ENCODE measurements around the gene CSKMT.
"Not testable (repeated sequence)": the region's sequence is repeated elsewhere in the genome, so short reads cannot be mapped to it uniquely, and the experiment has no call there.

Gene CSKMT, protein sequence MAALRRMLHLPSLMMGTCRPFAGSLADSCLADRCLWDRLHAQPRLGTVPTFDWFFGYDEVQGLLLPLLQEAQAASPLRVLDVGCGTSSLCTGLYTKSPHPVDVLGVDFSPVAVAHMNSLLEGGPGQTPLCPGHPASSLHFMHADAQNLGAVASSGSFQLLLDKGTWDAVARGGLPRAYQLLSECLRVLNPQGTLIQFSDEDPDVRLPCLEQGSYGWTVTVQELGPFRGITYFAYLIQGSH

DNA sequence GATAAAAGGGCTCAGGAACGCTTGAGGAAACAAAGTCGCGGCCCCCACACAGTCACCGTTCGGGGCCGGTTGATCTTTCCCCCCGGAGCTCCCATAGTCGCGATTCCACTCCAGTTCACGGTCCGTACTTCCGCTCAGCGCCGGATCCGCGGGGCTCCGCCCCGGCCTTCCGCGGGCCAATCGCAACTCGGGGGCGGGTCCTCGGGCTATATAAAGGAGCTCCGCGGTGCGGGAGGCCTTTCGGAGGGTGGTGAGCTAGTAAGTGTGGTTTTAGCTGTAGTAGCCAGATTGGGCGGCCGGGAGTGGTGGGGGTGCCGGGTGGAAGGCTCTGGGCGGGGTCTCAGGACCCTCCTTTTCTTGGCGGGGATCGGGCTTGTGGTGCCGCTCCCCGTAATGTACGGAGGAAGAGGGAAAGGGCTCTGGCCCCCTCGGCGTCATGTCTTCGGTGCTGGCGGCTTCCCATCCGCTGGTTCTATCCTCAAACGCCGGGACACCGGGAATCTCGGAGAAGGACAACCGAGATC, at the start of gene CSKMT, which contains the start of gene C11orf98:
Gene CSKMT (plus strand): TSS at position 238 of the 524 bp plus-strand sequence. CDS start 568 bp downstream, outside the sequence.
Gene C11orf98 (minus strand): TSS at position 136 of the 524 bp plus-strand sequence. CDS start 41 bp downstream, at position 95.
- DNase-seq, result peak; percentile 82

DNA sequence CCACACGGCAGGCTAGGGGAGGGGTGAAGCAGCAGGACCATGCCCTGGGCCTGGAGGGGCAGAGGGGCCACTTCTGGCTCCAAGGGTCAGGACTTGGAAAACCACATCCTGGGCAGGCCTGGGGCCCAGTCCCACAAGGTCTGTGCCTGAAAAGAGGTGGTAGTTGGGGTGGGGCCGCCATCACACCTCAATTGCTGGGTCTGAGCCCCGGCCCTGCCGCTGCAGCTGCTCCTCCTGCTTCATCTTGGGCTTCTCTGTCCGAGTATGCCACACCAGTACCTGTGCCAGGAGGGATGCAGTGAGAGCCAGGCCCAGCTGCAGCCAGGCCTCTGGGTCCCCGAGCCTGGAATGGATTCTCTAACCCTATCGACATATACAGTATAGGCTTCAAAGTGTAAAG, 49.6 kb upstream of the CSKMT start:
- no peak for DNase-seq

DNA sequence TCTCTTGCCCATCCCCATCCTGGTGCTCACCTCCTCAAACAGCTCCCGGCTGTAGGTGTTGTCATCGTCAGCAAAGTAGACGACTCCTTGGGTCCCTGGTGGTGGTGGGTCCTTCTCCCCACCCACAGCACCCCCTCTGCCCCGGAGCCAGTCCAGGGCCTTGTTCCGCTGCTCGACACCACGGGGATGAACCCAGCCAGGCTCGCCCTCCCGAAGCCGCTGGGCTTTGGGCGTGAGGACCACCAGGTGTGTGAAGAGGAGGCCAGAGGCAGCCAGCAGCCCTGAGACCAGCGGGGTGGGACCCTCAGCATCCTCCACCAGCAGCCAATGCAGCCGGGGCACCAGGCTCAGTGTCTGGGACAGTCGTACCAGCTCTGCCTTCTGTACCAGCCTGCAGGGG, 48.2 kb upstream of the CSKMT start:
- not testable (repeated sequence) for DNase-seq

DNA sequence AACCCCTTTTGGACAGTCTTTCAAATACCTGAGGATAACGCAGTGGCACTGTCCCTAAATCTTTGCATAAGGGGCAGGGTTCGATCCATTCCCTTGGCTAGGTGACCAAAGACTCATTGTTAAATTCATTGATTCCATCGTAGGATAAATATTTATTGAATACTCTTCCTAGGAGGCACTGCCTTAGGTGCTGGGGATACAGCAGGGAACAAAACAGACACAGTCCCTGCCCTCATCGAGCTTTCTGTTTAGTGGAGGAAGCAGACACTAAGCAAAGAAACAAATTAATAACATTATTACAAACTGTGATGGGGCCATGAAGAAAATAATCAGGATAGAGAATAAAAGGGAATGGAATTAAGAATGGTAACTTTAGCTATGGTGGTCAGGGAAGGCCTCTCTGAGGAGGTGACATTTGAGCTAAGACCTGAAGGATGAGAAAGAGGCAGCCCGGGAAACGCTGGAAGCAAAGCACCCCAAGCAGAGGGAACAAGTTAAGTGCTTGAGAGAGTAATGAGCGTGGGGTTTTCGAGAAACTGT, 44.0 kb upstream of the CSKMT start:
- DNase-seq, result no peak

DNA sequence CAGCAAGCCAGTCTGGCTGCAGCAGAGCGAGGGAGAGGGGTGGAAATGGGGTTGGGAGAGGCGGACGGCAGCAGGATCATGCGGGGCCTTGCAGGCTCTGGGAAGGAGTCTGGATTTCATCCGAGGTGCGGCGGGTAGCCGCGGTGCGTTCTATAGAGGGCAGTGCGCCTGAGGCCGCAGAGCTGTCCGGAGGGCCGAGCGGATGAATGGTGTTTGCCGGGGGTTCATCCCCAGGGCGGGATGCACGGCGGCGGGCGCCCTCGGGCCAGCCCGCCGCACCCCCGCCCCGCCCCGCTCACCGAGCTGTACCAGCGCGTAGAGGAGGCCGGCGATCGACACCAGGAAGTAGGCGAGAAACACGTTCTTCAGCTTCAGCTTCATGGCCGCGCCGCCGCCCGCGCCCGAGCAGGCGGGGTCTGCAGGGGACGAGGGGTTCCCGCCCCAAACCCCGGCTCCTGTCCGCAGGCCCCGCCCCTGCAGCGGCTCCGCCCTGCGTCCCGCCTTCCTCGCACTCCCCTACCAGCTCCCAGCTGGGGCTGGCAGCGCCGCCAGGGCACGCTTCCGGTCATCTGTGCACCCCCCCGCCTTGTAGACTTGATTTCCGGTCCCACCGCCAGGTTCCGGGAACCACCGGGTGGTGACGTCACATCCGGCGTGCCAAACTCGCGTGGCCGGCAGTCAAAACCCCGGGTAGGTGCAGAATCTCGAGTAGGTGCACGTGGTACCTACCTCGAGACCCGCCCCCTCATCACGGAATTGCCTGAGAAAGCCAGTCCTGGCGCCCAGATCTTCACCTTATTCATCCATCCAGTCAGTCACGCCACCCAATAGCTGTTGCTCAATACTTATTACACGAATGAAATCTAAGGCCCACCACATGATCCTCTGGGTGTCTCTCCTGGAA, 43.3 kb upstream of the CSKMT start, which contains the start of gene B3GAT3:
Gene B3GAT3 (minus strand): TSS at position 420 of the 904 bp plus-strand sequence. CDS start 39 bp downstream, at position 381.
- peak; percentile 99 for DNase-seq

DNA sequence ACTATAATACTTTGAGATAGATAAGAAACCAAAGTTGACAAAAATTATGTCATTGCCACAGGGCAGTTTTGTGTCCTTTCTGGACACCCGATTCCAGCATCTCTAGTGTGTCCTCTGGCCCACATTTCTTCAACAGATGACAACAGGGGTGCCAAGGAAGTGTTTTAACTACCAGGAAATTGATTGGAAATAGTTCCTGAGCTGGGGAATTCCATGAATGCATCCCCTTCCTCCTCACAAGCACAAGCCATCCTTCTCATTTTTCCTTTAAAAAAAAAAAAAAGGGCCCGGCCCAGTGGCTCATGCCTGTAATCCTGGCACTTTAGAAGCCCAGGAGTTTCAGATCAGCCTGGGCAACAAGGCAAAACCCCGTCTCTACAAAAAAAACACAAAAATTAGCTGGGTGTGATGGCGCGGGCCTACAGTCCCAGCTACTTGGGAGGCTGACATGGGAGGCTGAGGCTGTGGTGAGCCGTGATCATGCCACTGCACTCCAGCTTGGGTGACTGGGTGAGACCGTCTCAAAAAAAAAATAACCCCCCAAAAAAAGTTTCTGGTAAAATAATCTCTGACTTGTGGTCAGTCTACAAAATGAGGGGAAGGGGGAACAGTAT, 42.5 kb upstream of the CSKMT start:
- no peak for DNase-seq

DNA sequence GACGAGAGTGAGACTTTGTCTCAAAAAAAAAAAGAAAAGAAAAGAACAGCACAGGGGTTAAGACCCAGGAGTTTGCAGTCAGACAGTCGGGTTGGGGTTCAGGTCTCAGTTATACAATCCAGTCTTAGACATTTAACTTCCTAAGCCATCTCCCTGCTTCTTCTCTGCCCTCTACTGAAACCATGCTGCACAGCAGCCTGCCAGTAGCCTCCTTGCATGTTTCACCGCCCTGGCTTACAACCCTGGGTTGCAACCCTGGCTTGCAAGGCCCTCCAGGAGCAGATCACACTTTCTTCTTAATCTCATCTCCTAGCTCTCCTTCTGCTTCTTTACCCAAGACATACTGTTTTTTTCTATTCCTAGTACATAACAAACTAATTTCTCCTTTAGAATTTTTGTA, 37.4 kb upstream of the CSKMT start:
- DNase-seq, result no peak

DNA sequence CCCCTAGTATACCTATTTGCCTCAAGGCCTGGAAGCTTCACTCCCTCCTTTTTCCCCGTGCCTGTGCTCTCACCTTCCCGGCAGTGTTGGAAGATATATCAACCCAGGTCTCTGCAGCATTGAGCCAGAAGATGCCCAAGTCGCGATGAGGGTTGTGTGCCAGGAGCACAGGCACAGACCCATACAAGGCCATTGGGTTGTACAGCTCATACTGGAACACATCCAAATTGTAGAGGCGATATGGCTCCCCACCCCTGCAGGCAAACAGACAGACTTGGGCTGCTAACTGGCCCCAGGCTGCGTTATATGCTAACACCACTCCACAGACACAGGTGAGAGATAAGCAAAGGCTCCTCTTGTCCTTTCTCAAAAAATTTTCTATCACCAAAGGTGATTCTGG, 32.6 kb upstream of the CSKMT start:
- DNase-seq, result no peak

DNA sequence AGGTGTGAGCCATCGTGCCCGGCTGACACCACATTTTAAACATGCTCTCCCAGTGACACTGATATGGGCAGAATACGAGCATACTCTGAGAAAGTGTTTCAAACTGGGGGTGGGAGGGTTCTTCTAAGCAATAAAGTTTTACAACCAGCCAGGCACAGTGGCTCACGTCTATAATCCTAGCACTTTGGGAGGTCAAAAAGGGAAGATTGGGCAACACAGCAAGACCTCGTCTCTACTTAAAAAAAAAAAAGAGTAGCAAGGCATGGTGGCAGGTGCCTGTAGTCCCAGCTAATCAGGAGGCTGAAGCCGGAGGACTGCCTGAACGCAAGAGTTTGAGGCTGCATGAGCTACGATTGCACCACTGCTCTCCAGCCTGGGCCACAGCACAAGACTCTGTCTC, 20.9 kb upstream of the CSKMT start:
- DNase-seq, result no peak

DNA sequence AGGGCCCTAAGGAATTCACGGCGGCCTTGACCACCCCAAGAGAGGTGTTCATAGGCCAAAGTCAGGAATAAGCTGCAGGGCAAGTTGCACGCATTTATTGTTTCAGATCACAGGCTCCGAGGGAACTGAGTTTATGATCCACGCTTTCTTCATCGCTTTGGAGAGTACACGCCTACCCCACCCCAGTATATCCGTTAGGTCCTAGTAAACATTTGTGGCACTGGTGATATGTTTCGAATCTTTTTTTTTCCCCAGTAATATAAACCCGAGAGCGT, 19.5 kb upstream of the CSKMT start:
- no peak for DNase-seq

DNA sequence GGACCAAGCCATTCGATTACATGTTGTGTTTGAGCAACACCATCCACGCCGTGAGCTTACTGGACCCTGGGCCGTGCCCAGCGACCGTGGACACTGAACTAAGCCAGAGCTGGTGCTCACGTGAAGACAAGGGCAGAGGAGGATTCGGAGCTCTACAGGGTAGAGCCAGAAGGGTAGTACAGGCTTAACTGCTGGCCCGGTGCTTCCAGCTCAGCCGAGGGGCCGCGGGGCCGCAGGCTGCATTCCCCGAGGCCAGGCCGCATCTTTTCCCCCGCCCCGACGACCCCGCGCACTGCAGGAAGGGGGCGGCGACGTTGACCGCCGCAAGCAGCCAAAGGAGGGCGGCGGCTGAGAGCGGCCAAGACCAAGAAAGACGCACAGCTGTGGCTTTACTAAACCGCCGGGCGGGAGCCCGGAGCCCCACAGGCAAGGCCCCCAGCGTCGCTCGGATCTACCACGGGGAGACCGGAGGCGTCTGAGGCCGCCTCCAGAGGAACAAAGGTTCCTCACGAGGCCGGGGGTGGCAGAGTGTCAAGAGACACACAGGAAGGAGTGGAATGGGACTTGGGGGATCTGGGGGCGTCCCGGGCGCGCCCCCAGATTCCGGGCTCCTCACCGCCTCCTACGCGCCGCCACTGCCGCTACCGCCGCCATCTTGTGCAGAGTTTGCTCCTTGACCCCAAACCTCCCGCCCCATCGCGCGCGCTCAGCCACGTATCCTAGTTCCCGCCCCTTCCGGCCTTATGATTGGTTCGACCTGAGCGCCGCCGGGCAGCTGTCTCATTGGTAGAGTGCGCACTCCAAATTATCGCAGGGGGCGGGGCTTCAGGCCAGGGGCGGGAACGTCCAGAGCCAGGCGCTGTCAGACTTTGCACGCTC, 18.9 kb upstream of the CSKMT start, which contains the start of gene GANAB:
Gene GANAB (minus strand): TSS at position 668 of the 879 bp plus-strand sequence. CDS start 14 bp downstream, at position 654.
- peak; percentile 98 for DNase-seq

DNA sequence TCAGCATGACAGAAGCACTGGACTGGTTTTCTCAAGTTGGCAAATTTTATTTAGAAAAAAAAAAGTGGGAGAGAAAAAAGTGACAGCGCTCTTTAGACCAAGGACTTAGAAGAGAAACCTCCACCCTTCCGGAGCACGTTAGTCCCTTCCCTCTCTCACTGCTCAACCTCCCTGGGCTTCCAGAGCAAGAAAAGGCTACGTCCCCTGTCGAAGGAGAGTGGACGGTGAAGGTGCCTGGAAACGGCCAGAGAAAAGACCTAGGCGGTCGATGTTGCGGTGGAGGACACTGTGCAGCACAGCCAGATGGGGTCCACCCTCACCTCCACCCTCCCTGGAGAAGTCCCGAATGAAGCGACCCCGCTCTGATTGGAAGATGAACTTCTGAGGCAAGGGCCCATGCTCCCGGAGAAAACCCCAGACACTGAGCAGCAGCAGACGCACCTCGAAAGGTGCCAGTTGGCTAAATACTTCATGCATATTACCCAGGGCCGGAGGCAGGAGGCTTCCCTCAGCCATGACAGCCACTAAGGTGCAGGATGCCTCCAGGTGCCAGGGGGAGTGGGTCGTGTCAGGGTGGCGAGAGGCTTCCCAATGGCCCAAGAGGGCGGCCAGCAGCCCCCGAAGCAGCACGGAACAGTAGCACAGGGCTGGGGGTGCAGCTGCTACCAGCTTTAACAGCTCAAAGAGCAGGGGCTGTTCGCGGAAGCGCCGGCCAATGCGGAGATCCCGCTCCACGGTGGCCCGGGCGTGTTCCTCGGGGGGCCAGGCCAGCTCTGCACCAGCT, 18.1 kb upstream of the CSKMT start:
- DNase-seq, result no peak

DNA sequence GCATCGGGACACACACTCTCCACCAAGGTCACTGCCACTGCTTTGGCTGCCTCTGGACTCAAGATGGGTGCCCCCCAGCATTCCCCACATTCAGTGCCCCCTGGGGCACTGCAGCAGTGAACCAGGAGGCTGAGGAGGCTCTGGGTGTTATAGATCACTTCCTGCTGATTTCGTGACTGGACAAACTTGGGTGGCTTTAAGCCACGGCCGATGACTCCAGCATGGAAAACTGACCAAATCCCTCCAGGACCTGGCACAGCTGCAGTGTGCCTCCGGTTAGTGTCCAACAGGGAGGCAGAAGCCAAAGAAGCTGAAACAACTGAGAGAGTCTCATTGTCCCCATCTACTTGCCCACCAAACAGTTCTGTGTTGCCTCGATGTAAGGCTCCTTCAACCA, 17.5 kb upstream of the CSKMT start:
- no peak for DNase-seq

DNA sequence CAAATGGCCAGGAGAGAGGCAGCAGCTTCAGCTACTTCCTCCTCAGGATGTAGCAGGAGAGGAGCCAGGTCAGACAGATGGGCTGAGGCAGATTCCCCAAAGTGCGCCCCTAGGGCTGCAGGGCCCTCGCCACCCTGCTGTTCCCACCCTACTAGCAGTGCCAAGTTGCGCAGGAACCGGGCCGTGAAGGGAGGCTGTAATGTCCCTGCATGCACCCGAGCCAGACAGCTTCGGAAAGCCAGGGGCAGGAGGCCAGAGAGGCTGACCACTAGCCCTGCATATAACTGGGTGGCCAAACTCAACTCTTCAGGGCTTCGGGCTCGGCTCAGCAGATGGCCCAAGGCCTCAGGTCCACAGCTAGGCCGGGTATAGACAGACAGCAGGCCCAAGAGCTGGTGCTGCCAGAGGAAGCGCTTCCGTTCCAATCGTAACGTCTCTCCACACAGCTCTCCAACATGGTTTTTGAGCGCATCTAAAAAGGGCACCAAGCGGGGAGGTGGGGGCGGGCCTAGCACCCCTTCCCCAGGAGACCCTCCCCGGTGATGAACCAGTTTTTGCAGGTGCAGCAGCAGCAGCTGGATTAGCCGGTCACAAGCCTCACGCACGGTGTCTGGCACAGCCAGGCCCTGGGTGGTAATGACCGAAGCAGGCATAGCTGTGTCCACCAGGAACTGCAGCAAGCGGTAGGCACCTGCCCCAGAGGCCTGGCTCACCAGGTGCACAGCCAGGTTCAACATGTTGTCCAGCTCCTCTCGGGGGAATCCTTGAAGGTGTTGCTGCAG, 16.7 kb upstream of the CSKMT start:
- DNase-seq, result no peak

DNA sequence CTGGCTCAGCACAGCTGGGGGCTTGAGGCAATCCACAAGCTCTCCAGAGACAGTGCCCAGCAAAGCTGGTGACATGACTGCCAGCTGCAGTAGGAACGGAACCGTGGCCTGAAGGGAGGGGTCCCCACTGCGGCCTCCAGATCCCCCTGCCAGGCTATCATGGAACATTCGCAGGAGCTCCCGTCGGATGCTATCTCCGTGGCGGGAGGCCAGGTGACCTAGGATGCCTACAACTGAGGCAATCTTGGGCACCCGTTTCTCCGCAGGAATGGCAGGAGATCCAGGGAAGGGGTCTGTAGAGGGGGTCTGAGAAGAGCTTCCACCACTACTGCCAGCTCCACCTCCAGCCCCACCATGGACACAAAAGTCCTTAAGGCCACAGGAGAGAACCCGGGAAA, 16.1 kb upstream of the CSKMT start:
- no peak for DNase-seq

DNA sequence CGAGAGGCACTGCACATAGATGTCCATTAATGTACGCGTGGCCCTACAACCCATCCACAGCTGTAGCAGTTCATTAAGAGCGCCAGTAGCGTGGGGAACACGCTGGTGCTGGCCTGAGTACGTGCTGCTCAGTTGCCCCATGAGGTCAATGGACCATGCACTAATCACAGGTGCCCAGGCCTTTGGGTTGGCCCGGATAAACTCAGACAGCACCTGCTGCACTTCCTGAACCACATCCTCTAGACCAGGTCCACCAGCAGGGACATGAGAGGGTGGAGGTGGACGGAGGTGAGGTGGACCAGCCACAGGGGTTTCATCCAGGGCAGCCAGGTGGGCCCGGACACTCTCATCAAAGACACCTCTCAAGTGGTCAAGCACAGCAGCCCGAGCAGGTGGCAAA, 15.6 kb upstream of the CSKMT start:
- no peak for DNase-seq

DNA sequence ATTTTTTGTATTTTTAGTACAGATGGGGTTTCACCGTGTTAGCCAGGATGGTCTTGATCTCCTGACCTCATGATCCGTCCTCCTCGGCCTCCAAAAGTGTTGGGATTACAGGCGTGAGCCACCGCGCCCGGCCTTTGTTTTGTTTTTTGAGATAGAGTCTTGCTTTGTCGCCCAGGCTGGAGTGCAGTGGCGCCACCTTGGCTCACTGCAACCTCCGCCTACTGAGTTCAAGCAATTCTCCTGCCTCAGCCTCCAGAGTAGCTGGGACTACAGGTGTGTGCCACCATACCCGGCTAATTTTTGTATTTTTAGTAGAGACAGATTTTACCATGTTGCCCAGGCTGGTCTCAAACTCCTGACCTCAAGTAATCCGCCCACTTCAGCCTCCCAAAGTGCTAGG, 14.8 kb upstream of the CSKMT start:
- not testable (repeated sequence) for DNase-seq

DNA sequence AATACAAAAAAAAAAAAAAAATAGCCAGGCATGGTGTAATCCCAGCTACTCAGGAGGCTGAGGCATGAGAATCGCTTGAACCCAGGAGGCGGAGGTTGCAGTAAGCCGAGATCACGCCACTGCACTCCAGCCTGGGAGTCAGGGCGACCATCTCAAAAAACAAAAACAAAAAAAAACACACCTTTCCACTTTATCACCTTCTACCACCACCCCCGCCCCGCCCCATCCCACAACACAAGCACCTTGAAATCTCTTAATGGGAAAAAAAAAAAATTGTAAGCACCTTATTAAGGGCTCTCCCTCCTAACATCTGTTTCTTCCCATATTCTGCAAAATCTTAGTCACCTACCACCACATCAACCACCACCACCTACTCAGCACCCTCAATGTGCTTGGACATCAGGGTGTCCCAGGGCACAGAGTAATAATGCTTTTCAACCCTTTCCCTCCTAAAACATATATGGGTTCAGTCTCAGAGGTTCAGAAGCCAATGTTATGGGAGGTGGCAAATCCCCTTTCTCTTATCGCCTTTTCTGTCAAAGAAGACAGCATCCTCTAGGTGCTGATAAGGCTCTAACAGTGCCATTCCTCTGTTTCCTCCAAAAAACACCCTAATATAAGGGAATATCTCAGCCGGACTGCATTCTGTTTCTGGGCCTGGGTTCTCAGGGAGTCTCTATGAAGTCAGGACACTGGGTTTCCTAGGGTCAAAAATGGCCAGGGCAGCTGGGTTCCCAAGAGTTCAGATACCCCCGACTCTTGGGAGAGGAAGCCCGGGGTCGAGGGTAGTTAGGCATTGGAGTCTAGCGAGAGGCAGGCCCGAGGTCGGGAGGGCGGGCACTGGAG, 12.7 kb upstream of the CSKMT start:
- DNase-seq, result no peak

DNA sequence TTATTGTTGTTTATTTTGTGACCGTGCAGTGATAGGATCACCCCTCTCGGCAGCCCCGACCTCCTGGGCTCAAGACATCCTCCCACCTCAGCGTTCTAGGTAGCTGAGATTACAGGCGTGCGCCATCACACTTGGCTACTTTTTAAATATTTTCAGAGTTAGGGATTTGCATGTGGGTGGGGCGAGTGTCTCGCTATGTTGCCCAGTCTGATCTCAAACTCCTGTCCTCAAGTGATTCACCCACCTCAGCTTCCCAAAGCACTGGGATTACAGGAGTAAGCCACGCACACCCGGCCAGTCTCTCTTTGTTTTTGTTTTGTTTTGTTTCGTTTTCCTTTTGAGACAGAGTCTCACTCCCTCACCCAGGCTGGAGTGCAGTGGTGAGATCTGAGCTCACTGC, 10.8 kb upstream of the CSKMT start:
- DNase-seq, result no peak

Data from NCI-H226 (cell line).